HepG2 (cell line): ENCODE results near the gene DNAJB2. TPM values are rescaled to one million over a fixed set of nuclear protein-coding genes. Genes with fewer than 3 reads are reported as not detected.
"Not testable (repeated sequence)": the region's sequence is repeated elsewhere in the genome, so short reads cannot be mapped to it uniquely, and the experiment has no call there.

Source experiments
- ATAC-seq: fragments of 200-7000 bp; cut with Tn5 transposase; 3 replicates; pipeline ENCODE4 v1.9.1; 2020; ENCODE audit warnings: mild to moderate bottlenecking, moderate library complexity
- BruUV-seq: library from RNA; stranded (reverse); fragments of 400-500 nt; replicated peaks from 2 replicates; lab custom pipeline; 2021; lab: Mats Ljungman, UMichigan
- CTCF ChIA-PET: fragments of 300-600 bp; formaldehyde crosslinking; extraction: SDS; loops from one replicate; lab custom pipeline; 2021; ENCODE audit warnings: low total read pairs, inconsistent platforms, low intra/inter-chr PET ratio; lab: Yijun Ruan, JAX
- POLR2A ChIA-PET: fragments of 350-600 bp; sonication (Branson Sonifier 250); formaldehyde crosslinking; loops from one replicate; lab custom pipeline; 2020; ENCODE audit warnings: antibody characterized with exemption, inconsistent platforms; lab: Yijun Ruan, JAX
- DNase-seq: peaks from one replicate; pipeline ENCODE4 v3.0.0-alpha.2; 2015; ENCODE audit warnings: low spot score
- FAIRE-seq: peaks from 3 replicates; lab custom pipeline; 2011; peaks lifted over from hg19 to GRCh38; lab: Jason Lieb, UNC
- H2AFZ ChIP-seq: one replicate; pipeline ENCODE4 v1.6.1; 2011; ENCODE audit warnings: low read length, inconsistent platforms
- H3K27ac ChIP-seq: fragments of 300-600 bp; 3 replicates; pipeline ENCODE4 v1.8.0; 2011; ENCODE audit warnings: mixed run types, mild to moderate bottlenecking, mixed read lengths, low read length, inconsistent platforms; ENCODE audit not compliant: insufficient read depth; ENCODE audit errors: extremely low read length
- H3K27me3 ChIP-seq, 2 experiments: fragments of 200-600 bp in 1 of 2; 2 replicates in 1 of 2; 3 replicates in 1 of 2; pipeline versions ENCODE4 v1.6.0 to v1.8.0; 2011; ENCODE audit warnings: low read length in 2 of 2, mild to moderate bottlenecking in 2 of 2, moderate library complexity in 2 of 2, inconsistent platforms in 1 of 2; ENCODE audit not compliant: insufficient read depth in 2 of 2, control insufficient read depth in 1 of 2
- H3K36me3 ChIP-seq, 2 experiments: fragments of 200-600 bp in 1 of 2; replicated peaks in 1 of 2; 2 replicates in 1 of 2; 3 replicates in 1 of 2; pipeline versions ENCODE4 v1.5.1 to v1.8.0; 2011; ENCODE audit warnings: low read length in 2 of 2, inconsistent platforms in 1 of 2; ENCODE audit not compliant: insufficient read depth in 2 of 2, control insufficient read depth in 1 of 2
- H3K4me1 ChIP-seq: 2 replicates; pipeline ENCODE4 v1.5.1; 2012; ENCODE audit warnings: low read length, inconsistent platforms; ENCODE audit not compliant: insufficient read depth
- H3K4me2 ChIP-seq: 2 replicates; pipeline ENCODE4 v1.6.0; 2011; ENCODE audit warnings: low read depth, low read length, inconsistent platforms
- H3K4me3 ChIP-seq, 3 experiments: fragments of 200-600 bp in 1 of 3; sonication (generic), shearing (Covaris generic) in 1 of 3; replicated peaks in 1 of 3; 2 replicates each; pipeline ENCODE4 v1.5.1; 2011 to 2016; ENCODE audit warnings: low read length in 3 of 3, inconsistent platforms in 2 of 3, low read depth in 2 of 3, mild to moderate bottlenecking in 2 of 3, control low read depth in 1 of 3, mixed read lengths in 1 of 3; ENCODE audit not compliant: insufficient read depth in 1 of 3
- H3K79me2 ChIP-seq: one replicate; pipeline ENCODE4 v1.6.1; 2011; ENCODE audit warnings: low read length, inconsistent platforms; ENCODE audit not compliant: insufficient read depth
- H3K9ac ChIP-seq: 2 replicates; pipeline ENCODE4 v1.6.0; 2011; ENCODE audit warnings: mild to moderate bottlenecking, low read depth, low read length, inconsistent platforms; ENCODE audit not compliant: insufficient read depth
- H3K9me3 ChIP-seq: 2 replicates; pipeline ENCODE4 v1.5.1; 2012; ENCODE audit warnings: mild to moderate bottlenecking, low read length
- H4K20me1 ChIP-seq: 2 replicates; pipeline ENCODE4 v1.6.0; 2011; ENCODE audit warnings: inconsistent platforms, mild to moderate bottlenecking, low read length, moderate library complexity; ENCODE audit not compliant: insufficient read depth
- ELK4 ChIP-seq: sonication (generic); formaldehyde crosslinking; IDR thresholded peaks from 2 replicates; pipeline ENCODE4 v1.9.0; 2021; ENCODE audit warnings: missing genetic modification reagents, borderline replicate concordance
- FLYWCH1 ChIP-seq: sonication (generic); formaldehyde crosslinking; IDR thresholded peaks from 2 replicates; pipeline ENCODE4 v1.8.1; 2023; ENCODE audit warnings: mild to moderate bottlenecking, missing genetic modification reagents
- MIER2 ChIP-seq: IDR thresholded peaks from 2 replicates; pipeline ENCODE4 v1.6.1; 2016; ENCODE audit warnings: missing biosample characterization, missing genetic modification reagents
- MXD4 ChIP-seq: IDR thresholded peaks from 2 replicates; pipeline ENCODE4 v1.6.1; 2016; ENCODE audit warnings: mild to moderate bottlenecking, missing biosample characterization, missing genetic modification reagents
- WGBS: methylation state at CpG from one replicate; pipeline ENCODE4 v1.1.6; 2017; ENCODE audit warnings: low lambda C conversion rate; 5-methylcytosine and 5-hydroxymethylcytosine counted together
- in situ Hi-C: cut with HindIII; loops from 2 replicates; pipeline ENCODE4 v1.10.0; 2017; ENCODE audit warnings: low pct_unique_long_range_greater_than_20kb; ENCODE audit not compliant: extremely low pct_ligation_motif_present
- intact Hi-C: fragments of 100-400 bp; cut with micrococcal nuclease; formaldehyde crosslinking; loops from one replicate; pipeline ENCODE4 v1.10.0; 2022; ENCODE audit not compliant: unreplicated experiment
- polyA plus RNA-seq, 8 experiments: library from polyadenylated mRNA; depleted of rRNA in 3 of 8; stranded (reverse) in 7 of 8; unstranded in 1 of 8; fragments of >200 nt; fragmentation: Illumina TruSeq in 4 of 8; extraction: Trizol in 4 of 8; gene quantifications; 2 replicates each; pipeline versions ENCODE4 v1.2.1 to v1.2.3, GENCODE V29; 2011 to 2016; ENCODE audit warnings: low read depth in 4 of 8, missing spikeins in 1 of 8, mixed read lengths in 1 of 8; ENCODE audit not compliant: insufficient read depth in 1 of 8
- total RNA-seq, 5 experiments: library from RNA; depleted of rRNA; stranded (reverse); fragments of >200 nt; fragmentation: Illumina TruSeq; extraction: Trizol; gene quantifications; 2 replicates each; pipeline ENCODE4 v1.2.3, GENCODE V29; 2016; ENCODE audit warnings: low read depth in 1 of 5
- TF ChIP-seq, protein P1 (sequence below): sonication (generic); formaldehyde crosslinking; IDR thresholded peaks from 2 replicates; pipeline ENCODE4 v1.5.0; 2020; ENCODE audit warnings: mild to moderate bottlenecking, missing genetic modification reagents, borderline replicate concordance
- TF ChIP-seq, protein P2 (sequence below): IDR thresholded peaks from 2 replicates; pipeline ENCODE4 v1.6.1; 2016; ENCODE audit warnings: low read depth, missing genetic modification reagents, missing compliant biosample characterization

The DNAJB2 gene
- total and polyA plus RNA-seq, 2 of the 13 experiments (the other 11 are each of a cell fraction or from before 2014, with no cell fraction given) = 21.3 to 31.1 TPM

- Histone ChIP-seq H4K20me1 (peaks cover 7% of the 10 kb centered on the region), H3K4me1 (no peaks in the 10 kb centered on the region), H3K4me3 (no peak within 1 kb of the TSS), H3K79me2 (no peaks in the 10 kb centered on the region), H3K9me3 (no peaks in the 10 kb centered on the region), H3K4me2 (no peak within 1 kb of the TSS), H3K9ac (no peak within 1 kb of the TSS), H2AFZ (no peak within 1 kb of the TSS), H3K27ac (no peak within 1 kb of the TSS), H3K27me3 (peaks cover 1 to 26% of the 10 kb centered on the region in 2 experiments; a peak in 3 of 5 replicates), H3K36me3 (no peaks in the 10 kb centered on the region)
- intact Hi-C loops (loop anchor here (2.0 kb wide), 1 partner anchor 14 kb away; no protein-coding TSS in a partner anchor), in situ Hi-C loops (loop anchor here (5.0 kb wide), 1 partner anchor 267 kb away; the partner anchor contains the start of gene CFAP65)
- 41% methylated on average over 37 of the region's 37 CpGs for WGBS
- CTCF ChIA-PET = no interaction called here
- FAIRE-seq (no peak), DNase-seq (no peak), ATAC-seq (no peak)
- BruUV-seq = no TSS peak
- TF ChIP-seq, protein P1, sequence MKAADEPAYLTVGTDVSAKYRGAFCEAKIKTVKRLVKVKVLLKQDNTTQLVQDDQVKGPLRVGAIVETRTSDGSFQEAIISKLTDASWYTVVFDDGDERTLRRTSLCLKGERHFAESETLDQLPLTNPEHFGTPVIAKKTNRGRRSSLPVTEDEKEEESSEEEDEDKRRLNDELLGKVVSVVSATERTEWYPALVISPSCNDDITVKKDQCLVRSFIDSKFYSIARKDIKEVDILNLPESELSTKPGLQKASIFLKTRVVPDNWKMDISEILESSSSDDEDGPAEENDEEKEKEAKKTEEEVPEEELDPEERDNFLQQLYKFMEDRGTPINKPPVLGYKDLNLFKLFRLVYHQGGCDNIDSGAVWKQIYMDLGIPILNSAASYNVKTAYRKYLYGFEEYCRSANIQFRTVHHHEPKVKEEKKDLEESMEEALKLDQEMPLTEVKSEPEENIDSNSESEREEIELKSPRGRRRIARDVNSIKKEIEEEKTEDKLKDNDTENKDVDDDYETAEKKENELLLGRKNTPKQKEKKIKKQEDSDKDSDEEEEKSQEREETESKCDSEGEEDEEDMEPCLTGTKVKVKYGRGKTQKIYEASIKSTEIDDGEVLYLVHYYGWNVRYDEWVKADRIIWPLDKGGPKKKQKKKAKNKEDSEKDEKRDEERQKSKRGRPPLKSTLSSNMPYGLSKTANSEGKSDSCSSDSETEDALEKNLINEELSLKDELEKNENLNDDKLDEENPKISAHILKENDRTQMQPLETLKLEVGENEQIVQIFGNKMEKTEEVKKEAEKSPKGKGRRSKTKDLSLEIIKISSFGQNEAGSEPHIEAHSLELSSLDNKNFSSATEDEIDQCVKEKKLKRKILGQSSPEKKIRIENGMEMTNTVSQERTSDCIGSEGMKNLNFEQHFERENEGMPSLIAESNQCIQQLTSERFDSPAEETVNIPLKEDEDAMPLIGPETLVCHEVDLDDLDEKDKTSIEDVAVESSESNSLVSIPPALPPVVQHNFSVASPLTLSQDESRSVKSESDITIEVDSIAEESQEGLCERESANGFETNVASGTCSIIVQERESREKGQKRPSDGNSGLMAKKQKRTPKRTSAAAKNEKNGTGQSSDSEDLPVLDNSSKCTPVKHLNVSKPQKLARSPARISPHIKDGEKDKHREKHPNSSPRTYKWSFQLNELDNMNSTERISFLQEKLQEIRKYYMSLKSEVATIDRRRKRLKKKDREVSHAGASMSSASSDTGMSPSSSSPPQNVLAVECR = no peak
- TF ChIP-seq ELK4 (no peak), MIER2 (CRISPR knock-in tag) (no peak), MXD4 (CRISPR knock-in tag) (no peak), FLYWCH1 (CRISPR knock-in tag) (no peak)
- TF ChIP-seq, protein P2, sequence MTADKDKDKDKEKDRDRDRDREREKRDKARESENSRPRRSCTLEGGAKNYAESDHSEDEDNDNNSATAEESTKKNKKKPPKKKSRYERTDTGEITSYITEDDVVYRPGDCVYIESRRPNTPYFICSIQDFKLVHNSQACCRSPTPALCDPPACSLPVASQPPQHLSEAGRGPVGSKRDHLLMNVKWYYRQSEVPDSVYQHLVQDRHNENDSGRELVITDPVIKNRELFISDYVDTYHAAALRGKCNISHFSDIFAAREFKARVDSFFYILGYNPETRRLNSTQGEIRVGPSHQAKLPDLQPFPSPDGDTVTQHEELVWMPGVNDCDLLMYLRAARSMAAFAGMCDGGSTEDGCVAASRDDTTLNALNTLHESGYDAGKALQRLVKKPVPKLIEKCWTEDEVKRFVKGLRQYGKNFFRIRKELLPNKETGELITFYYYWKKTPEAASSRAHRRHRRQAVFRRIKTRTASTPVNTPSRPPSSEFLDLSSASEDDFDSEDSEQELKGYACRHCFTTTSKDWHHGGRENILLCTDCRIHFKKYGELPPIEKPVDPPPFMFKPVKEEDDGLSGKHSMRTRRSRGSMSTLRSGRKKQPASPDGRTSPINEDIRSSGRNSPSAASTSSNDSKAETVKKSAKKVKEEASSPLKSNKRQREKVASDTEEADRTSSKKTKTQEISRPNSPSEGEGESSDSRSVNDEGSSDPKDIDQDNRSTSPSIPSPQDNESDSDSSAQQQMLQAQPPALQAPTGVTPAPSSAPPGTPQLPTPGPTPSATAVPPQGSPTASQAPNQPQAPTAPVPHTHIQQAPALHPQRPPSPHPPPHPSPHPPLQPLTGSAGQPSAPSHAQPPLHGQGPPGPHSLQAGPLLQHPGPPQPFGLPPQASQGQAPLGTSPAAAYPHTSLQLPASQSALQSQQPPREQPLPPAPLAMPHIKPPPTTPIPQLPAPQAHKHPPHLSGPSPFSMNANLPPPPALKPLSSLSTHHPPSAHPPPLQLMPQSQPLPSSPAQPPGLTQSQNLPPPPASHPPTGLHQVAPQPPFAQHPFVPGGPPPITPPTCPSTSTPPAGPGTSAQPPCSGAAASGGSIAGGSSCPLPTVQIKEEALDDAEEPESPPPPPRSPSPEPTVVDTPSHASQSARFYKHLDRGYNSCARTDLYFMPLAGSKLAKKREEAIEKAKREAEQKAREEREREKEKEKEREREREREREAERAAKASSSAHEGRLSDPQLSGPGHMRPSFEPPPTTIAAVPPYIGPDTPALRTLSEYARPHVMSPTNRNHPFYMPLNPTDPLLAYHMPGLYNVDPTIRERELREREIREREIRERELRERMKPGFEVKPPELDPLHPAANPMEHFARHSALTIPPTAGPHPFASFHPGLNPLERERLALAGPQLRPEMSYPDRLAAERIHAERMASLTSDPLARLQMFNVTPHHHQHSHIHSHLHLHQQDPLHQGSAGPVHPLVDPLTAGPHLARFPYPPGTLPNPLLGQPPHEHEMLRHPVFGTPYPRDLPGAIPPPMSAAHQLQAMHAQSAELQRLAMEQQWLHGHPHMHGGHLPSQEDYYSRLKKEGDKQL (CRISPR knock-in tag) = no peak
- POLR2A ChIA-PET = no interaction called here
These were observed 30.1 kb downstream of the DNAJB2 start, which contains the start of gene PTPRN for GRCh38 chr2:219309278-219309677. Gene PTPRN, minus strand, starts transcription at chr2:219309401. Its CDS starts 69 bp downstream, at chr2:219309332.

DNA sequence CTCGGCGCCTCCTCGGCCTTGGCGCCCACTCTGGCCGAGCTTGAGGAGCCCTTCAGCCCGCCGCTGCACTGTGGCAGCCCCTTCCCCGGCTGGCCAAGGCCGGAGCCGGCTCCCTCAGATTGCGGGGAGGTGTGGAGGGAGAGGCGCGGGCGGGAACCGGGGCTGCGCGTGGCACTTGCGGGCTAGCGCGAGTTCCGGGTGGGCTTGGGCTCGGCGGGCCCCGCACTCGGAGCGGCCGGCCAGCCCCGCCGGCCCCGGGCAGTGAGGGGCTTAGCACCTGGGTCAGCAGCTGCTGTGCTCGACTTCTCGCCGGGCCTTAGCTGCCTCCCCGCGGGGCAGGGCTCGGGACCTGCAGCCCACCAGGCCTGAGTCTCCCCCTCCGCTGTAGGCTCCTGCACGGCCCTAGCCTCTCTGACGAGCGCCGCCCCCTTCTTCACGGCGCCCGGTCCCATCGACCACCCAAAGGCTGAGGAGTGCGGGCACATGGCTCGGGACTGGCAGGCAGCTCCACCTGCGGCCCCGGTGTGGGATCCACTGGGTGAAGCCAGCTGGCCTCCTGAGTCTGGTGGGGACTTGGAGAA lies 33.6 kb downstream of the DNAJB2 start:
- H3K79me2 ChIP-seq, intact Hi-C loops, BruUV-seq, H3K36me3 ChIP-seq, CTCF ChIA-PET, ATAC-seq, H3K4me3 ChIP-seq, H3K9ac ChIP-seq, FAIRE-seq, in situ Hi-C loops, H3K4me1 ChIP-seq, H4K20me1 ChIP-seq, H3K4me2 ChIP-seq, H3K27ac ChIP-seq, H2AFZ ChIP-seq, H3K9me3 ChIP-seq, POLR2A ChIA-PET, DNase-seq: not testable (repeated sequence)
- H3K27me3 ChIP-seq = peaks cover 1 to 25% of the 10 kb centered on the region in 2 experiments; a peak in 3 of 5 replicates
- 79% methylated on average over 24 of the region's 49 CpGs for WGBS
